SK-N-SH (cell line): Measurements from ENCODE around the gene USP12. TPM values are rescaled to one million over a fixed set of nuclear protein-coding genes. Genes with fewer than 3 reads are reported as not detected.

Experiments
- CTCF ChIA-PET: fragments of 300-600, 350-600 bp; formaldehyde crosslinking; extraction: SDS; loops from one replicate; lab custom pipeline; 2021; lab: Yijun Ruan, JAX
- POLR2A ChIA-PET: fragments of 350-600 bp; sonication (Branson Sonifier 250); formaldehyde crosslinking; extraction: SDS; loops from one replicate; lab custom pipeline; 2020; ENCODE audit warnings: antibody characterized with exemption, inconsistent platforms; lab: Yijun Ruan, JAX
- DNase-seq: peaks from one replicate; pipeline ENCODE4 v3.0.0; 2012
- H2AFZ ChIP-seq: fragments of 200-600 bp; sonication (generic); 2 replicates; pipeline ENCODE4 v1.8.1; 2016; ENCODE audit warnings: antibody characterized with exemption, mild to moderate bottlenecking, low read depth
- H3F3A ChIP-seq: fragments of 200-600 bp; sonication (generic); replicated peaks from 2 replicates; pipeline ENCODE3; 2016; ENCODE audit warnings: antibody characterized with exemption, mild to moderate bottlenecking; ENCODE audit not compliant: insufficient read depth
- H3K27ac ChIP-seq, 2 experiments: fragments of 200-500 bp in 1 of 2; fragments of 200-600 bp in 1 of 2; sonication (Bioruptor generic) in 1 of 2; sonication (generic), shearing (Covaris generic) in 1 of 2; 2 replicates each; pipeline versions ENCODE4 v1.5.1 to v1.6.1; 2014 to 2016; ENCODE audit warnings: low read depth in 2 of 2, inconsistent platforms in 1 of 2, low read length in 1 of 2, mild to moderate bottlenecking in 1 of 2, mixed read lengths in 1 of 2
- H3K27me3 ChIP-seq: fragments of 200-600 bp; sonication (generic), shearing (Covaris generic); 2 replicates; pipeline ENCODE4 v1.6.1; 2016; ENCODE audit warnings: mixed run types; ENCODE audit not compliant: insufficient read depth
- H3K36me3 ChIP-seq, 2 experiments: fragments of 200-500 bp in 1 of 2; fragments of 200-600 bp in 1 of 2; sonication (Bioruptor generic) in 1 of 2; sonication (generic) in 1 of 2; replicated peaks in 1 of 2; 2 replicates each; pipeline versions ENCODE3 to v1.5.1; 2014 to 2016; ENCODE audit warnings: low read length in 1 of 2, mild to moderate bottlenecking in 1 of 2; ENCODE audit not compliant: insufficient read depth in 2 of 2, control insufficient read depth in 1 of 2
- H3K4me1 ChIP-seq, 2 experiments: fragments of 200-500 bp in 1 of 2; fragments of 200-600 bp in 1 of 2; sonication (Bioruptor generic) in 1 of 2; sonication (generic), shearing (Covaris generic) in 1 of 2; 2 replicates each; pipeline versions ENCODE4 v1.5.1 to v1.6.1; 2014 to 2016; ENCODE audit warnings: low read depth in 1 of 2, low read length in 1 of 2, mixed run types in 1 of 2; ENCODE audit not compliant: insufficient read depth in 2 of 2, control insufficient read depth in 1 of 2
- H3K4me2 ChIP-seq: fragments of 200-600 bp; sonication (generic), shearing (Covaris generic); 2 replicates; pipeline ENCODE4 v1.6.1; 2017; ENCODE audit warnings: mixed run types
- H3K4me3 ChIP-seq, 2 experiments: fragments of 200-500 bp in 1 of 2; fragments of 200-600 bp in 1 of 2; sonication (Bioruptor generic) in 1 of 2; sonication (generic), shearing (Covaris generic) in 1 of 2; 2 replicates each; pipeline versions ENCODE4 v1.5.1 to v1.8.1; 2014 to 2016; ENCODE audit warnings: low read depth in 2 of 2, inconsistent platforms in 1 of 2, low read length in 1 of 2, mild to moderate bottlenecking in 1 of 2, mixed read lengths in 1 of 2, moderate library complexity in 1 of 2
- H3K79me2 ChIP-seq: fragments of 200-600 bp; sonication (generic); 2 replicates; pipeline ENCODE4 v1.8.1; 2017; ENCODE audit warnings: mild to moderate bottlenecking; ENCODE audit not compliant: insufficient read depth
- H3K9ac ChIP-seq: fragments of 200-600 bp; sonication (generic); 2 replicates; pipeline ENCODE4 v1.6.1; 2017; ENCODE audit warnings: mixed run types
- H3K9me2 ChIP-seq: fragments of 200-600 bp; sonication (generic); 2 replicates; pipeline ENCODE4 v1.6.1; 2017; ENCODE audit warnings: mixed run types
- H3K9me3 ChIP-seq: fragments of 200-600 bp; sonication (generic); 2 replicates; pipeline ENCODE4 v1.6.1; 2017; ENCODE audit warnings: mixed run types, mild to moderate bottlenecking, moderate library complexity
- H4K20me1 ChIP-seq: fragments of 200-600 bp; sonication (generic); 2 replicates; pipeline ENCODE4 v1.6.1; 2017; ENCODE audit warnings: mild to moderate bottlenecking, mixed run types; ENCODE audit not compliant: insufficient read depth
- ELF1 ChIP-seq: IDR thresholded peaks from 2 replicates; pipeline ENCODE4 v1.4.0; 2012
- EP300 ChIP-seq, 2 experiments: IDR thresholded peaks; 2 replicates each; pipeline versions ENCODE4 v1.4.0 to v1.6.1; 2012; ENCODE audit warnings: borderline replicate concordance in 1 of 2, low read depth in 1 of 2, low read length in 1 of 2
- EZH2phosphoT487 ChIP-seq: fragments of 200-600 bp; sonication (generic); IDR thresholded peaks from 2 replicates; pipeline ENCODE4 v1.6.1; 2017; ENCODE audit warnings: low read depth, mixed run types, mild to moderate bottlenecking, antibody characterized with exemption, moderate library complexity, borderline replicate concordance
- FOSL2 ChIP-seq: IDR thresholded peaks from 2 replicates; pipeline ENCODE4 v1.4.0; 2012; ENCODE audit warnings: low read depth, mild to moderate bottlenecking, moderate library complexity, borderline replicate concordance
- FOXM1 ChIP-seq: IDR thresholded peaks from 2 replicates; pipeline ENCODE4 v1.4.0; 2012; ENCODE audit warnings: low read depth, mild to moderate bottlenecking
- IRF3 ChIP-seq: fragments of 150-350 bp; IDR thresholded peaks from 2 replicates; pipeline ENCODE4 v1.6.1; 2016; ENCODE audit warnings: mild to moderate bottlenecking, low read depth, low read length
- JUND ChIP-seq: IDR thresholded peaks from 2 replicates; pipeline ENCODE4 v1.4.0; 2012
- POLR2AphosphoS5 ChIP-seq: IDR thresholded peaks from 2 replicates; pipeline ENCODE4 v1.6.1; 2012; ENCODE audit warnings: low read depth, low read length
- RCOR1 ChIP-seq: fragments of 150-350 bp; IDR thresholded peaks from 2 replicates; pipeline ENCODE4 v1.6.1; 2017; ENCODE audit warnings: antibody characterized with exemption, low read length
- RFX5 ChIP-seq: IDR thresholded peaks from 2 replicates; pipeline ENCODE4 v1.6.1; 2012; ENCODE audit warnings: mild to moderate bottlenecking, improper control_type of control experiment, low read length
- SIN3A ChIP-seq: IDR thresholded peaks from 2 replicates; pipeline ENCODE4 v1.6.1; 2012; ENCODE audit warnings: low read depth, mild to moderate bottlenecking, low read length, moderate library complexity, borderline replicate concordance
- SMC3 ChIP-seq: IDR thresholded peaks from 2 replicates; pipeline ENCODE4 v1.6.1; 2012; ENCODE audit warnings: low read depth, low read length, improper control_type of control experiment
- TEAD4 ChIP-seq: IDR thresholded peaks from 2 replicates; pipeline ENCODE4 v1.4.0; 2012; ENCODE audit warnings: mild to moderate bottlenecking, borderline replicate concordance; ENCODE audit not compliant: insufficient read depth
- USF2 ChIP-seq: fragments of 150-350 bp; IDR thresholded peaks from 2 replicates; pipeline ENCODE4 v1.6.1; 2017; ENCODE audit warnings: antibody characterized with exemption, low read length, low read depth, borderline replicate concordance
- YY1 ChIP-seq: IDR thresholded peaks from 2 replicates; pipeline ENCODE4 v1.4.0; 2012; ENCODE audit warnings: low read depth, mild to moderate bottlenecking
- WGBS: methylation state at CpG from one replicate; pipeline ENCODE4 v1.1.6; 2017; ENCODE audit warnings: low lambda C conversion rate; 5-methylcytosine and 5-hydroxymethylcytosine counted together
- polyA plus RNA-seq, 3 experiments: library from polyadenylated mRNA; depleted of rRNA; stranded (reverse); fragments of >200 nt; gene quantifications; 2 replicates each; pipeline ENCODE4 v1.2.3, GENCODE V29; 2012
- TF ChIP-seq, protein P1 (sequence below): IDR thresholded peaks from 2 replicates; pipeline ENCODE4; 2012
- TF ChIP-seq, protein P2 (sequence below): IDR thresholded peaks from 2 replicates; pipeline ENCODE4 v1.6.1; 2012; ENCODE audit warnings: mild to moderate bottlenecking, low read depth, low read length, moderate library complexity
- TF ChIP-seq, protein P3 (sequence below): IDR thresholded peaks from 2 replicates; pipeline ENCODE4 v1.4.0; 2012; ENCODE audit warnings: low read depth

USP12 gene
- polyA plus RNA-seq, 1 of the 3 experiments (the other 2 are of a cell fraction): 5.0 TPM

- Histone ChIP-seq H3K9me2 (no peaks in the 10 kb centered on the region), H2AFZ (no peak overlapping the region), H3F3A (no peaks in the 10 kb centered on the region), H3K27ac (no peak overlapping the region), H3K4me1 (peaks cover 0 to 5% of the 10 kb centered on the region in 2 experiments; a peak in 1 of 4 replicates), H3K9ac (no peak overlapping the region), H3K4me3 (no peak overlapping the region), H3K27me3 (no peaks in the 10 kb centered on the region), H4K20me1 (no peaks in the 10 kb centered on the region), H3K9me3 (no peaks in the 10 kb centered on the region), H3K79me2 (no peaks in the 10 kb centered on the region), H3K4me2 (no peak overlapping the region), H3K36me3 (no peaks in the 10 kb centered on the region)
- no peak for DNase-seq
- ChIA-PET POLR2A (no interaction called here), CTCF (interaction anchor here (1.4 kb wide), 1 partner anchor 78 kb away, joined by 3 read pairs; no protein-coding TSS in a partner anchor)
- TF ChIP-seq FOXM1 (no peak), EZH2phosphoT487 (no peak)
- TF ChIP-seq, protein P1, sequence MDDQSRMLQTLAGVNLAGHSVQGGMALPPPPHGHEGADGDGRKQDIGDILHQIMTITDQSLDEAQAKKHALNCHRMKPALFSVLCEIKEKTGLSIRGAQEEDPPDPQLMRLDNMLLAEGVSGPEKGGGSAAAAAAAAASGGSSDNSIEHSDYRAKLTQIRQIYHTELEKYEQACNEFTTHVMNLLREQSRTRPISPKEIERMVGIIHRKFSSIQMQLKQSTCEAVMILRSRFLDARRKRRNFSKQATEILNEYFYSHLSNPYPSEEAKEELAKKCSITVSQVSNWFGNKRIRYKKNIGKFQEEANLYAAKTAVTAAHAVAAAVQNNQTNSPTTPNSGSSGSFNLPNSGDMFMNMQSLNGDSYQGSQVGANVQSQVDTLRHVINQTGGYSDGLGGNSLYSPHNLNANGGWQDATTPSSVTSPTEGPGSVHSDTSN: no peak
- WGBS: 82% methylated on average over 13 of the region's 13 CpGs
These were observed 146.7 kb downstream of the USP12 start for GRCh38 chr13:27024776-27025492.

DNA sequence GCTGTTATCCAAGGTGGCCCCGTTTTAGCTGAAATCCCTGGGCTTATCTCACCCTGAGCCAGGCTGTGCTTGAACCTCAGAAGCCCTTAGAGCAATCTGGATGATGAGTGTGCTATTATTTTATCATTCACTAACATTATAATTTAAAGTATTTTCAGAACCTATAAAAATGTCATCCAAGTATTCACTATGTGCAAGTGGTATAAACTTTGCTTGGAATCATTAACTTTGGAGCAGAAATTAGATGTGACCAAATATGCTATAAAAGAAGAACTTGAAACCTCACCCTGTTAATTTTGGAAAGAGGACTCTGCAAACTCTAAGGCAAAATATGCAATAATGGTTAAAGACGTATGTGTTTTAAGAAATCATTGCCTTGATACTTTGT, 147.5 kb downstream of the USP12 start:
- H3K9me3 ChIP-seq: no peaks in the 10 kb centered on the region
- H3K4me3 ChIP-seq: no peak overlapping the region
- WGBS: 67% methylated on average over 2 of the region's 2 CpGs
- no peaks in the 10 kb centered on the region for H3K36me3 ChIP-seq
- no peak overlapping the region for H3K9ac ChIP-seq
- H3F3A ChIP-seq: no peaks in the 10 kb centered on the region
- POLR2A ChIA-PET: no interaction called here
- H3K27me3 ChIP-seq: no peaks in the 10 kb centered on the region
- H4K20me1 ChIP-seq: no peaks in the 10 kb centered on the region
- H3K27ac ChIP-seq: no peak overlapping the region
- peaks cover 0 to 5% of the 10 kb centered on the region in 2 experiments; a peak in 1 of 4 replicates for H3K4me1 ChIP-seq
- H3K9me2 ChIP-seq: no peaks in the 10 kb centered on the region
- no peaks in the 10 kb centered on the region for H3K79me2 ChIP-seq
- no peak for DNase-seq
- H2AFZ ChIP-seq: no peak overlapping the region
- H3K4me2 ChIP-seq: no peak overlapping the region
- CTCF ChIA-PET: interaction anchor here (1.4 kb wide), 1 partner anchor 78 kb away, joined by 3 read pairs; no protein-coding TSS in a partner anchor
- TF ChIP-seq USF2 (no peak), TEAD4 (no peak), SIN3A (no peak), POLR2AphosphoS5 (no peak), ELF1 (no peak), RCOR1 (no peak), SMC3 (no peak), YY1 (no peak), FOSL2 (no peak), EP300 (IDR thresholded peaks at IDR 0.05; ENCODE audit: borderline replicate concordance in 1 of 2, low read depth in 1 of 2, low read length in 1 of 2) (no peak), RFX5 (no peak), EZH2phosphoT487 (no peak), JUND (no peak), IRF3 (no peak)
- TF ChIP-seq, protein P1: no peak
- TF ChIP-seq, protein P2, sequence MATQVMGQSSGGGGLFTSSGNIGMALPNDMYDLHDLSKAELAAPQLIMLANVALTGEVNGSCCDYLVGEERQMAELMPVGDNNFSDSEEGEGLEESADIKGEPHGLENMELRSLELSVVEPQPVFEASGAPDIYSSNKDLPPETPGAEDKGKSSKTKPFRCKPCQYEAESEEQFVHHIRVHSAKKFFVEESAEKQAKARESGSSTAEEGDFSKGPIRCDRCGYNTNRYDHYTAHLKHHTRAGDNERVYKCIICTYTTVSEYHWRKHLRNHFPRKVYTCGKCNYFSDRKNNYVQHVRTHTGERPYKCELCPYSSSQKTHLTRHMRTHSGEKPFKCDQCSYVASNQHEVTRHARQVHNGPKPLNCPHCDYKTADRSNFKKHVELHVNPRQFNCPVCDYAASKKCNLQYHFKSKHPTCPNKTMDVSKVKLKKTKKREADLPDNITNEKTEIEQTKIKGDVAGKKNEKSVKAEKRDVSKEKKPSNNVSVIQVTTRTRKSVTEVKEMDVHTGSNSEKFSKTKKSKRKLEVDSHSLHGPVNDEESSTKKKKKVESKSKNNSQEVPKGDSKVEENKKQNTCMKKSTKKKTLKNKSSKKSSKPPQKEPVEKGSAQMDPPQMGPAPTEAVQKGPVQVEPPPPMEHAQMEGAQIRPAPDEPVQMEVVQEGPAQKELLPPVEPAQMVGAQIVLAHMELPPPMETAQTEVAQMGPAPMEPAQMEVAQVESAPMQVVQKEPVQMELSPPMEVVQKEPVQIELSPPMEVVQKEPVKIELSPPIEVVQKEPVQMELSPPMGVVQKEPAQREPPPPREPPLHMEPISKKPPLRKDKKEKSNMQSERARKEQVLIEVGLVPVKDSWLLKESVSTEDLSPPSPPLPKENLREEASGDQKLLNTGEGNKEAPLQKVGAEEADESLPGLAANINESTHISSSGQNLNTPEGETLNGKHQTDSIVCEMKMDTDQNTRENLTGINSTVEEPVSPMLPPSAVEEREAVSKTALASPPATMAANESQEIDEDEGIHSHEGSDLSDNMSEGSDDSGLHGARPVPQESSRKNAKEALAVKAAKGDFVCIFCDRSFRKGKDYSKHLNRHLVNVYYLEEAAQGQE: no peak
- TF ChIP-seq, protein P3, sequence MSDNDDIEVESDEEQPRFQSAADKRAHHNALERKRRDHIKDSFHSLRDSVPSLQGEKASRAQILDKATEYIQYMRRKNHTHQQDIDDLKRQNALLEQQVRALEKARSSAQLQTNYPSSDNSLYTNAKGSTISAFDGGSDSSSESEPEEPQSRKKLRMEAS: no peak
